K562 (cell line): ENCODE measurements around the gene LENEP.

ENCODE experiments used
- POLR2A ChIP-seq: fragments of 450-650 bp; conservative IDR thresholded peaks from 2 replicates; pipeline ENCODE4 v1.6.1; 2016
- SETDB1 ChIP-seq: IDR thresholded peaks from one replicate; pipeline ENCODE4 v1.6.1; 2012; ENCODE audit warnings: low read length, control low read depth, inconsistent platforms
- TF ChIP-seq, protein P1 (sequence below), 3 experiments: IDR thresholded peaks in 2 of 3; conservative IDR thresholded peaks in 1 of 3; 2 replicates each; pipeline ENCODE4 v1.5.1; 2011 to 2012; ENCODE audit warnings: low read length in 3 of 3, mild to moderate bottlenecking in 3 of 3, control low read depth in 2 of 3, improper control_type of control experiment in 1 of 3, inconsistent platforms in 1 of 3, low read depth in 1 of 3, mixed read lengths in 1 of 3, moderate library complexity in 1 of 3; ENCODE audit not compliant: insufficient read depth in 2 of 3

DNA sequence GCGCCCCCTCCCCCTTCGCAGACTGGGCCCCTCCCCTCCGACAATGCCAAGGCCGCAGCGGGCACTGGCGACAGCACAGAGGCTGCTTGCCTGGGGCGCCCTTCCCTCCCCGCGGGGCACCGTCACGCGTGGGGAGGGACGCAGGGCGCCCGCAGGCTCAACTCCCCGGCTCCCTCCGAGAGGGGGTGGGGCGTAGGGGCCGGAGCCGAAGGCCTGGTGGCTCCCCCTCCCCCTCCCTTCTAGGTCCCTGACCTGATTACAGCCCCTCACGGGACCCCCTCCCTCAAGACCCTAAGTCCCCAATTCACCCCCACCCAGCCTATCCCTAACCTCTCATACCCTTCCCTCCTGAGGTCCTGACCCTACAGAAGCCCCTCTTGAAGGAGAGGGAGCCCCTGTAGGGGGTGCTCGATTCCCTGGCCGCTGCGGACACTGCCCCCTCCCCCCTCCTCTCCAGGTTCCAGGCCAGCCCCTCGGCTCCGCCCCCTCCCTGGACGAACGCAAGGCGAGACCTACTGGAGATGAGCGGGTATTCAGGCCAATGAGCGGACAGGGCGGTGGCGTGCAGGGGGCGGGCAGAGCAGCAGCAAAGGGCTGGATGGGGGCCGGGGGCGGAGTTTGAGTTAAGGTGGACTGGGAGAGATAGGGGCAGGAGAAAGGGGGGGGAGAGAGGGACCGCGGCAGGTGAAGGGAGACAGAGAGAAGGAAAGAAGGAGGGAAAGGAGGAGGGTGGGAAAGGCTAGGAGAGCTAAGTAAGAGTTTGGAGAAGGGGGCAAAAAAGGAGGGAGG lies 8.5 kb downstream of the LENEP start:
- TF ChIP-seq, protein P1, sequence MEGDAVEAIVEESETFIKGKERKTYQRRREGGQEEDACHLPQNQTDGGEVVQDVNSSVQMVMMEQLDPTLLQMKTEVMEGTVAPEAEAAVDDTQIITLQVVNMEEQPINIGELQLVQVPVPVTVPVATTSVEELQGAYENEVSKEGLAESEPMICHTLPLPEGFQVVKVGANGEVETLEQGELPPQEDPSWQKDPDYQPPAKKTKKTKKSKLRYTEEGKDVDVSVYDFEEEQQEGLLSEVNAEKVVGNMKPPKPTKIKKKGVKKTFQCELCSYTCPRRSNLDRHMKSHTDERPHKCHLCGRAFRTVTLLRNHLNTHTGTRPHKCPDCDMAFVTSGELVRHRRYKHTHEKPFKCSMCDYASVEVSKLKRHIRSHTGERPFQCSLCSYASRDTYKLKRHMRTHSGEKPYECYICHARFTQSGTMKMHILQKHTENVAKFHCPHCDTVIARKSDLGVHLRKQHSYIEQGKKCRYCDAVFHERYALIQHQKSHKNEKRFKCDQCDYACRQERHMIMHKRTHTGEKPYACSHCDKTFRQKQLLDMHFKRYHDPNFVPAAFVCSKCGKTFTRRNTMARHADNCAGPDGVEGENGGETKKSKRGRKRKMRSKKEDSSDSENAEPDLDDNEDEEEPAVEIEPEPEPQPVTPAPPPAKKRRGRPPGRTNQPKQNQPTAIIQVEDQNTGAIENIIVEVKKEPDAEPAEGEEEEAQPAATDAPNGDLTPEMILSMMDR (IDR thresholded peaks at IDR 0.05 in 2 of 3, conservative IDR thresholded peaks at IDR 0.05 in 1 of 3; ENCODE audit: insufficient read depth in 2 of 3, low read depth in 1 of 3, low read length in 3 of 3): peak; percentile 60 to 70 (median 65)
- TF ChIP-seq SETDB1 (no peak), POLR2A (0 out of 2 replicates have a peak, but pooled peaks have one; percentile 56)
